Ovary (tissue), 3 donors: Measurements from ENCODE around the gene RELL2.

Experiments
- EP300 ChIP-seq: sonication (generic); formaldehyde crosslinking; IDR thresholded peaks from one replicate; pipeline ENCODE4 v1.6.1; 2017; ENCODE audit warnings: antibody characterized with exemption
- POLR2A ChIP-seq: fragments of 450-650 bp; IDR thresholded peaks from one replicate; pipeline ENCODE4 v1.6.1; 2017; ENCODE audit warnings: antibody characterized with exemption, mild to moderate bottlenecking, moderate library complexity
- TF ChIP-seq, protein P1 (sequence below), 3 donors: fragments of 450-650 bp in 2 of 3; fragments of 200-600 bp in 1 of 3; IDR thresholded peaks; one replicate each; pipeline versions ENCODE4 v1.5.1 to v1.8.0; 2016 to 2022; ENCODE audit warnings: antibody characterized with exemption in 3 of 3, mild to moderate bottlenecking in 1 of 3
- donor health status: DM: no; HTN: no; CAD: no.

DNA sequence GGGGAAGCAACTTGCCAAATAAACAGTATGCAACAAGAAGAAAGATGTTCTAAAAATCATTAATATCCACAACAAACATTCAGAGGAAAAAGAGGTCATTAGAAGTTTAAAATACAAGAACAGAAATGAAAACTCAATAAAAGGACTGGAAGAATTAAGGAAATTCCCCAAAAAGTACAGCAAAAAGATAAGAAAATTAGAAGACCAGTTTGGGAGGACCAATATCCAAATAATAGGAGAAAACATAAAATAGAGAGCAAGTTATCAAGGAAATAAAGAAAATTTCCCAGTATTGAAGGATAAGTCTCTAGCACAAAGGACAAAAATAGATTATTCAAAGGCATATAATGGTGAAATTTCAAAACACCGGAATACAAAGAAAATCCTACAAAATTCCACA lies 39.9 kb upstream of the RELL2 start:
- TF ChIP-seq, protein P1, sequence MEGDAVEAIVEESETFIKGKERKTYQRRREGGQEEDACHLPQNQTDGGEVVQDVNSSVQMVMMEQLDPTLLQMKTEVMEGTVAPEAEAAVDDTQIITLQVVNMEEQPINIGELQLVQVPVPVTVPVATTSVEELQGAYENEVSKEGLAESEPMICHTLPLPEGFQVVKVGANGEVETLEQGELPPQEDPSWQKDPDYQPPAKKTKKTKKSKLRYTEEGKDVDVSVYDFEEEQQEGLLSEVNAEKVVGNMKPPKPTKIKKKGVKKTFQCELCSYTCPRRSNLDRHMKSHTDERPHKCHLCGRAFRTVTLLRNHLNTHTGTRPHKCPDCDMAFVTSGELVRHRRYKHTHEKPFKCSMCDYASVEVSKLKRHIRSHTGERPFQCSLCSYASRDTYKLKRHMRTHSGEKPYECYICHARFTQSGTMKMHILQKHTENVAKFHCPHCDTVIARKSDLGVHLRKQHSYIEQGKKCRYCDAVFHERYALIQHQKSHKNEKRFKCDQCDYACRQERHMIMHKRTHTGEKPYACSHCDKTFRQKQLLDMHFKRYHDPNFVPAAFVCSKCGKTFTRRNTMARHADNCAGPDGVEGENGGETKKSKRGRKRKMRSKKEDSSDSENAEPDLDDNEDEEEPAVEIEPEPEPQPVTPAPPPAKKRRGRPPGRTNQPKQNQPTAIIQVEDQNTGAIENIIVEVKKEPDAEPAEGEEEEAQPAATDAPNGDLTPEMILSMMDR (IDR thresholded peaks at IDR 0.05), result no peak
- TF ChIP-seq POLR2A, result no peak
- no peak for TF ChIP-seq EP300
